ENCODE results near the gene CCL22.

CCL22 gene, protein sequence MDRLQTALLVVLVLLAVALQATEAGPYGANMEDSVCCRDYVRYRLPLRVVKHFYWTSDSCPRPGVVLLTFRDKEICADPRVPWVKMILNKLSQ

GRCh38 chr16:57358527-57359095 lies at the start of gene CCL22:
Gene CCL22 (plus strand): TSS chr16:57358783. CDS start chr16:57358817, 34 bp downstream.
- Histone ChIP-seq H3K27me3 (ENCODE audit: low read depth) (no peaks in the 10 kb centered on the region), H3K4me3 (no peak within 1 kb of the TSS), H3K4me1 (no peaks in the 10 kb centered on the region), H3K36me3 (replicated peaks) (no peaks in the 10 kb centered on the region), H3K9me3 (no peaks in the 10 kb centered on the region)
- in situ Hi-C loops (cut with MboI; ENCODE audit: low sequenced_read_pairs) = no loop called here
- no peak for DNase-seq (ENCODE audit: low spot score in 2 of 2)

DNA sequence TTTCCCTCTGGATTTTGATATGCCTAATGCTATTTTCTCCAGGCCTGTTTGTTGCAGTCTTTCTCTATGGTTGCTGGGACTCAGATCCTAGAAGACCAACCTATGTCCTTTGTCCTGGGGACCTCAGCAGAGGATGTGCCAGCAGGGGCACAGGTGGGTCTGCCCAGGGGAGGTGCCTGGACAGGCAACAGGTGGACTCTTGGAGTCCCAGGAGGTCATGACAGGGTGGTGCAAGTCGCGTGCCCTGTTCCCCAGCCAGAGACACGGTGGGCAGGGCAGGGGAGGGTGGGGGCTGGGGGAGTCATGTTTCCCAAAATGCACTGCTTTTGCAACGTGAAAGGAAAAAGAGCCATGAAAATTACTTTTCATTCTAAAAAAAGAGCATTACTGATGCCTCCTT lies 47.8 kb upstream of the CCL22 start:
- Histone ChIP-seq H3K27me3 (ENCODE audit: low read depth) (peaks cover 6% of the 10 kb centered on the region; the same call in 1 of the 2 replicates), H3K9me3 (no peaks in the 10 kb centered on the region), H3K4me3 (no peak overlapping the region), H3K36me3 (replicated peaks) (no peaks in the 10 kb centered on the region), H3K4me1 (no peaks in the 10 kb centered on the region)
- in situ Hi-C loops (cut with MboI; ENCODE audit: low sequenced_read_pairs) = no loop called here
- no peak for DNase-seq (ENCODE audit: low spot score in 2 of 2)

- peaks cover 6% of the 10 kb centered on the region; the same call in 1 of the 2 replicates for H3K27me3 ChIP-seq (ENCODE audit: low read depth)
- no peaks in the 10 kb centered on the region for H3K9me3 ChIP-seq
- H3K4me1 ChIP-seq = no peaks in the 10 kb centered on the region
- in situ Hi-C loops (cut with MboI; ENCODE audit: low sequenced_read_pairs) = no loop called here
- no peak for DNase-seq (ENCODE audit: low spot score in 2 of 2)
- no peaks in the 10 kb centered on the region for H3K36me3 ChIP-seq (replicated peaks)
- H3K4me3 ChIP-seq = no peak overlapping the region
Measured at GRCh38 chr16:57313509-57313908, 45.1 kb upstream of the CCL22 start.

DNA sequence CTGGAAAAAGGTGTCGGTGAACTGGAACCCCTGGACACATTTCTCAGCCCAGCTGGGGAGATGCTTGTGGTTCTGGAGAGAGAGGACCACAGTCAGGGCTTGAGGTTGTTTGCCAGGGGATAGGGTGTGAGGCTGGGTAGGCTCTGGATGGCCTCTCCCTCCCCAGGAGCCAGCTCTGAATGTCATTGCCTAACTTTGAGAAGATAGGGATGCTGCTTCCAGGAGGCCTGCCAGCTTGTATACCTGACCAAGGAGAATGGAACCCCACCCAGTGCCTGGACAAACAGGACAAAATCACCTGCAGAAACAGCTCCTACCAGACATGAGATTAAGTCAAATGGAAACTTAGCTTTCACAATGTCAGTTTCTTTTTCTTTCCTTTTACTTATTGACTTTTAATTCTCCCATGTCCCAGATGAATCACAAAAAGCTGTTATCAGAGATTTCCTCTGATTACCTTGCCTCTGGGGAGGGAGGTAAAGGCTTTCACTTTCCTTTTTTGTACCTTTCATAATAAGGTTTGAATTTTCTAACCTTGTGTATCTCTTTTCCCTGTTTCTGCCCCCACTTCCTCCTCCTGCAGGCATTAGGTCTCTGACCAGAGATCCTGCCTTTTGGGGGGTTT lies 44.3 kb upstream of the CCL22 start:
- H3K4me3 ChIP-seq = no peak overlapping the region
- no peak for DNase-seq (ENCODE audit: low spot score in 2 of 2)
- H3K36me3 ChIP-seq (replicated peaks) = no peaks in the 10 kb centered on the region
- H3K9me3 ChIP-seq = no peaks in the 10 kb centered on the region
- in situ Hi-C loops (cut with MboI; ENCODE audit: low sequenced_read_pairs) = no loop called here
- peaks cover 6% of the 10 kb centered on the region; the same call in 1 of the 2 replicates for H3K27me3 ChIP-seq (ENCODE audit: low read depth)
- H3K4me1 ChIP-seq = no peaks in the 10 kb centered on the region

GRCh38 chr16:57315416-57315815 lies 43.2 kb upstream of the CCL22 start:
- in situ Hi-C loops (cut with MboI; ENCODE audit: low sequenced_read_pairs) = no loop called here

DNA sequence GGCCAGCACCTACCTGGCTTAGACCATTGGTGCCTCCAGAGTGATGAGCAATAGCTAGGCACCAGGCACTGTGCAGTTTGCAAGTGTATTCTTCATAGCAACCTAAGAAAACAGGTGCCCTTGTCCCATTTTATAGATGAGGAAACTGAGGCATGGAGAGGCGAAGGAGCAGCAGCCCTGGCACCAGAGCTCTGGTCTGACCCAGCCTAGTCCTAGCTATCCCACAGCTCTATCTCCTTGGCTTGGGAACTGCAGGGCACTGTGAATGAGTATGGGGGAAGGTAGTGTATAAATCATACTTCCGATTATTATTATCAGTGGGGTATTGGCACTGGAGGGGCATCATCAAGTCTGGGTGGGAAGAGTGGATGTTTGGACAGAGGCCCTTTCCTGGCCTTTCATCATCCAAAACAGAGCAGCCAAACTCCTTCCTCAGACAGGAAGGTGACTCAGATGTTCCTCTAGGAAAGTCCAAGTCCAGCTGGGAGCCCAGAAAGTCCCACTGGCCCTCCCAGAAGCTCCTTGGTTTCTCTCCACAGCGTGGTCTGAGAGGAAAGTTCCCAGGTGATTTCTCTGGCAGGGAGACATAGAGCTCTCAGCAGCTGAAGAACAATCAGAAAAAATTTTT lies 42.1 kb upstream of the CCL22 start:
- in situ Hi-C loops (cut with MboI; ENCODE audit: low sequenced_read_pairs) = no loop called here
- Histone ChIP-seq H3K27me3 (ENCODE audit: low read depth) (peaks cover 6% of the 10 kb centered on the region; the same call in 1 of the 2 replicates), H3K9me3 (no peaks in the 10 kb centered on the region), H3K4me1 (no peaks in the 10 kb centered on the region), H3K4me3 (no peak overlapping the region), H3K36me3 (replicated peaks) (no peaks in the 10 kb centered on the region)
- DNase-seq (ENCODE audit: low spot score in 2 of 2) = no peak

More at GRCh38 chr16:57315416-57315815, 43.2 kb upstream of the CCL22 start:
- no peak for DNase-seq (ENCODE audit: low spot score in 2 of 2)
- no peak overlapping the region for H3K4me3 ChIP-seq
- no peaks in the 10 kb centered on the region for H3K36me3 ChIP-seq (replicated peaks)
- H3K9me3 ChIP-seq = no peaks in the 10 kb centered on the region
- no peaks in the 10 kb centered on the region for H3K4me1 ChIP-seq
- peaks cover 6% of the 10 kb centered on the region; the same call in 1 of the 2 replicates for H3K27me3 ChIP-seq (ENCODE audit: low read depth)

GRCh38 chr16:57318240-57318970 lies 40.2 kb upstream of the CCL22 start:
- no peak for DNase-seq (ENCODE audit: low spot score in 2 of 2)
- H3K4me3 ChIP-seq = no peak overlapping the region
- H3K9me3 ChIP-seq = no peaks in the 10 kb centered on the region
- H3K27me3 ChIP-seq (ENCODE audit: low read depth) = no peaks in the 10 kb centered on the region
- no peaks in the 10 kb centered on the region for H3K36me3 ChIP-seq (replicated peaks)
- in situ Hi-C loops (cut with MboI; ENCODE audit: low sequenced_read_pairs) = no loop called here
- H3K4me1 ChIP-seq = no peaks in the 10 kb centered on the region

GRCh38 chr16:57319646-57320045 lies 38.9 kb upstream of the CCL22 start:
- H3K4me3 ChIP-seq = no peak overlapping the region
- no peaks in the 10 kb centered on the region for H3K27me3 ChIP-seq (ENCODE audit: low read depth)
- in situ Hi-C loops (cut with MboI; ENCODE audit: low sequenced_read_pairs) = no loop called here
- no peak for DNase-seq (ENCODE audit: low spot score in 2 of 2)
- H3K4me1 ChIP-seq = no peaks in the 10 kb centered on the region
- no peaks in the 10 kb centered on the region for H3K36me3 ChIP-seq (replicated peaks)
- no peaks in the 10 kb centered on the region for H3K9me3 ChIP-seq

GRCh38 chr16:57324749-57325148 lies 33.8 kb upstream of the CCL22 start:
- Histone ChIP-seq H3K4me1 (no peaks in the 10 kb centered on the region), H3K4me3 (no peak overlapping the region), H3K9me3 (no peaks in the 10 kb centered on the region), H3K36me3 (replicated peaks) (no peaks in the 10 kb centered on the region), H3K27me3 (ENCODE audit: low read depth) (no peaks in the 10 kb centered on the region)
- DNase-seq (ENCODE audit: low spot score in 2 of 2) = no peak
- in situ Hi-C loops (cut with MboI; ENCODE audit: low sequenced_read_pairs) = no loop called here

DNA sequence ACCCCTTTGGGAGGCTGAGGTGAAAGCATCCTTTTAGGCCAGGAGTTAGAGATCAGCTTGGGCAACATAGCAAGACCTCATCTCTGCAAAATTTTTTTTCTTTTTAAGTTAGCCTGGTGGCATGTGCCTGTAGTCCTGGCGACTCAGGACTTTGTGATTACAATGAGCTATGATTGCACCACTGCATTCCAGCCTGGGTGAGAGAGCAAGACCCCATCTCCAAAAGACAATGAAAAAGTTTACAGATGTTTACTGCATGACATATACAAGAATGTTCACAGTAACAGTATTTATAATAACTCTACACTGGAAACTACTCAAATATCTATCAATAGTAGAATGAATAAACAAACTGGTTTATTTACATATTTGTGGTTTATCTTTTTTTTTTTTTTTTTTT lies 33.1 kb upstream of the CCL22 start:
- Histone ChIP-seq H3K9me3 (no peaks in the 10 kb centered on the region), H3K4me1 (no peaks in the 10 kb centered on the region), H3K27me3 (ENCODE audit: low read depth) (no peaks in the 10 kb centered on the region), H3K4me3 (no peak overlapping the region), H3K36me3 (replicated peaks) (no peaks in the 10 kb centered on the region)
- no peak for DNase-seq (ENCODE audit: low spot score in 2 of 2)
- in situ Hi-C loops (cut with MboI; ENCODE audit: low sequenced_read_pairs) = no loop called here

DNA sequence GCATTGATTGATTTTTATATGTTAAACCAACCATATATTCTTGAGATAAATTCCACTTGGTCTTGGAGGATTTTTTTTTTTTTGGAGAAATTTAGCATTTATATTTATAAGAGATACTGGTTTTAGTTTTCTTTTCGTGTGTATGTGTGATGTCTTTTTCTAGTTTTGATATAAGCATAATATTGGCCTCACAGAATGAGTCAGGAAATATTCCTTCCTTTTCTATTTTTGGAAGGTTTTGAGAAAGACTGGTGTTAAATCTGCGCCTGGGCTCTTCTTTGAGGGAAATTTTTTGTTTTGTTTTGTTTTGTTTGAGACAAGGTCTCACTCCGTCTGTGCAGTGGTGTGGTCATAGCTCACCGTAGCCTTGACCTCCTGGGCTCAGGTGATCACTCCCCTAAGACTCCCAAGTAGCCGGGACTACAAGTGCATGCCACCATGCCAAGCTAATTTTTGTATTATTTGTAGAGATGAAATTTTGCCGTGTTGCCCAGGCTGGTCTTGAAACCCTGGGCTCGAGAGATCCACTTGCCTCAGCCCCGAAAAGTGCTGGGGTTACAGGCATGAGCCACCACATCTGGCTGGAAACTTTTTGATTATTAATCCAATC lies 28.8 kb upstream of the CCL22 start:
- H3K4me3 ChIP-seq = no peak overlapping the region
- no peaks in the 10 kb centered on the region for H3K27me3 ChIP-seq (ENCODE audit: low read depth)
- H3K4me1 ChIP-seq = no peaks in the 10 kb centered on the region
- H3K36me3 ChIP-seq (replicated peaks) = no peaks in the 10 kb centered on the region
- DNase-seq (ENCODE audit: low spot score in 2 of 2) = no peak
- no peaks in the 10 kb centered on the region for H3K9me3 ChIP-seq
- in situ Hi-C loops (cut with MboI; ENCODE audit: low sequenced_read_pairs) = no loop called here

- Histone ChIP-seq H3K4me3 (no peak overlapping the region), H3K4me1 (no peaks in the 10 kb centered on the region), H3K9me3 (0 out of 2 replicates have a peak, but pooled peaks cover 2% of the 10 kb centered on the region), H3K36me3 (replicated peaks) (no peaks in the 10 kb centered on the region), H3K27me3 (ENCODE audit: low read depth) (0 out of 2 replicates have a peak, but pooled peaks cover 2% of the 10 kb centered on the region)
- in situ Hi-C loops (cut with MboI; ENCODE audit: low sequenced_read_pairs) = no loop called here
- no peak for DNase-seq (ENCODE audit: low spot score in 2 of 2)
Measured at GRCh38 chr16:57331355-57331754, 27.2 kb upstream of the CCL22 start.

DNA sequence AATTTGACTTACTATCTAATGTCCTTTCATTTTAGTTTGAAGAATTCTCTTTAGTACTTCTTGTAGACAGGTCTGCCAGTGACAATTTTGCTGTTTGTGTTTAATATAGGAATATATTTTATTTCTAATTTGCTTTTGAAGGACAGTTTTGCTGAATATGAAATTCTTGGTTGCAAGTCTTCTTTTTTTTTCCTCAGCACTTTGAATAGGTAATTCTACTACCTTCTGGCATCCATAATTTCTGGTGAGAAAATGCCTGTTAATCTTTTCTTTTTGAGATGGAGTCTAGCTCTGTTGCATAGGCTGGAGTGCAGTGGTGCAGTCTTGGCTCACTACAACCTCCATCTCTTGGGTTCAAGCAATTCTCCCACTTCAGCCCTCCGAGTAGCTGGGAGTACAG lies 25.2 kb upstream of the CCL22 start:
- in situ Hi-C loops (cut with MboI; ENCODE audit: low sequenced_read_pairs) = no loop called here
- 0 out of 2 replicates have a peak, but pooled peaks cover 2% of the 10 kb centered on the region for H3K9me3 ChIP-seq

More for the DNA sequence above, 25.2 kb upstream of the CCL22 start:
- H3K4me1 ChIP-seq = no peaks in the 10 kb centered on the region
- H3K36me3 ChIP-seq (replicated peaks) = no peaks in the 10 kb centered on the region
- no peak for DNase-seq (ENCODE audit: low spot score in 2 of 2)
- no peak overlapping the region for H3K4me3 ChIP-seq
- 0 out of 2 replicates have a peak, but pooled peaks cover 2% of the 10 kb centered on the region for H3K27me3 ChIP-seq (ENCODE audit: low read depth)

Data from HAP-1 (cell line).